H1 (cell line): Measurements from ENCODE around the gene MYBPH. TPM values are rescaled to one million over a fixed set of nuclear protein-coding genes. Genes with fewer than 3 reads are reported as not detected.

Experiments
- CTCF ChIA-PET: fragments of 300-600 bp; sonication (Branson Sonifier 250); formaldehyde crosslinking; loops from one replicate; lab custom pipeline; 2021; ENCODE audit not compliant: partially characterized antibody; lab: Charles Lee
- POLR2A ChIA-PET: fragments of 300-600 bp; sonication (Branson Sonifier 250); formaldehyde crosslinking; loops from one replicate; lab custom pipeline; 2021; ENCODE audit warnings: inconsistent platforms; ENCODE audit not compliant: partially characterized antibody; lab: Charles Lee
- DNase-seq, 2 experiments: peaks; one replicate each; pipeline versions ENCODE4 v3.0.0 to v3.0.0-alpha.2; 2010 to 2022; ENCODE audit warnings: low spot score in 2 of 2, low read depth in 1 of 2, mixed read lengths in 1 of 2
- FAIRE-seq: peaks from 2 replicates; lab custom pipeline; 2011; peaks lifted over from hg19 to GRCh38; lab: Jason Lieb, UNC
- H2AFZ ChIP-seq: 2 replicates; pipeline ENCODE4 v1.8.1; 2012; ENCODE audit warnings: low read length, inconsistent platforms
- H2AK5ac ChIP-seq: 2 replicates; pipeline ENCODE4 v1.6.1; 2013; ENCODE audit warnings: low read depth, low read length
- H2BK120ac ChIP-seq: replicated peaks from 2 replicates; pipeline ENCODE3; 2013; ENCODE audit warnings: low read depth, low read length, inconsistent platforms
- H2BK12ac ChIP-seq: 2 replicates; pipeline ENCODE4 v1.6.1; 2013; ENCODE audit warnings: low read depth, low read length
- H2BK15ac ChIP-seq: 2 replicates; pipeline ENCODE4 v1.6.1; 2013; ENCODE audit warnings: low read length
- H2BK20ac ChIP-seq: 2 replicates; pipeline ENCODE4 v1.6.1; 2013; ENCODE audit warnings: low read length
- H2BK5ac ChIP-seq: 2 replicates; pipeline ENCODE4 v1.6.1; 2013; ENCODE audit warnings: low read depth, low read length
- H3K14ac ChIP-seq: 2 replicates; pipeline ENCODE4 v1.6.1; 2013; ENCODE audit warnings: inconsistent platforms; ENCODE audit not compliant: insufficient read length
- H3K18ac ChIP-seq: 2 replicates; pipeline ENCODE4 v1.6.1; 2013; ENCODE audit warnings: low read length; ENCODE audit errors: extremely low read depth
- H3K23ac ChIP-seq: 2 replicates; pipeline ENCODE4 v1.6.1; 2013; ENCODE audit warnings: inconsistent platforms; ENCODE audit not compliant: insufficient read length
- H3K23me2 ChIP-seq: 2 replicates; pipeline ENCODE4 v1.6.1; 2013; ENCODE audit warnings: low read depth, low read length
- H3K27ac ChIP-seq: 2 replicates; pipeline ENCODE4 v1.6.1; 2011; ENCODE audit warnings: low read depth, low read length, inconsistent platforms
- H3K27me3 ChIP-seq, 4 experiments: replicated peaks in 1 of 4; 1 replicate in 1 of 4; 2 replicates in 3 of 4; pipeline versions ENCODE4 v1.6.1 to v1.8.1; 2011 to 2013; ENCODE audit warnings: low read length in 3 of 4, mild to moderate bottlenecking in 3 of 4, inconsistent platforms in 2 of 4, mixed read lengths in 2 of 4, moderate library complexity in 1 of 4; ENCODE audit not compliant: control insufficient read depth in 3 of 4, insufficient read depth in 3 of 4; ENCODE audit errors: extremely low read depth in 1 of 4
- H3K36me3 ChIP-seq, 4 experiments: 2 replicates each; pipeline versions ENCODE4 v1.6.1 to v1.8.1; 2011 to 2013; ENCODE audit warnings: mild to moderate bottlenecking in 4 of 4, low read length in 3 of 4, moderate library complexity in 2 of 4, control low read depth in 1 of 4, inconsistent platforms in 1 of 4; ENCODE audit not compliant: insufficient read depth in 4 of 4, control insufficient read depth in 2 of 4
- H3K4ac ChIP-seq: replicated peaks from 2 replicates; pipeline ENCODE3; 2013; ENCODE audit warnings: low read length, low read depth, mixed read lengths, inconsistent platforms; ENCODE audit not compliant: insufficient read length
- H3K4me1 ChIP-seq, 4 experiments: replicated peaks in 1 of 4; 1 replicate in 1 of 4; 2 replicates in 3 of 4; pipeline versions ENCODE4 v1.6.1 to v1.8.1; 2011 to 2013; ENCODE audit warnings: low read length in 3 of 4, inconsistent platforms in 2 of 4, mixed read lengths in 1 of 4; ENCODE audit not compliant: insufficient read depth in 4 of 4, control insufficient read depth in 3 of 4
- H3K4me2 ChIP-seq, 2 experiments: 2 replicates each; pipeline versions ENCODE4 v1.6.1 to v1.8.1; 2011 to 2013; ENCODE audit warnings: low read depth in 2 of 2, low read length in 2 of 2, control low read depth in 1 of 2, inconsistent platforms in 1 of 2, mild to moderate bottlenecking in 1 of 2; ENCODE audit not compliant: insufficient read depth in 1 of 2
- H3K4me3 ChIP-seq, 4 experiments: fragments of 200-600, 300-600 bp in 1 of 4; sonication (generic), shearing (Covaris generic), sonication (Bioruptor Twin) in 1 of 4; 2 replicates each; pipeline versions ENCODE4 v1.5.1 to v1.8.1; 2011 to 2016; ENCODE audit warnings: low read length in 4 of 4, low read depth in 3 of 4, control low read depth in 2 of 4, inconsistent platforms in 2 of 4, mild to moderate bottlenecking in 2 of 4, mixed read lengths in 1 of 4, moderate library complexity in 1 of 4; ENCODE audit not compliant: insufficient read depth in 2 of 4; ENCODE audit errors: extremely low read depth in 1 of 4
- H3K56ac ChIP-seq: replicated peaks from 2 replicates; pipeline ENCODE3; 2013; ENCODE audit warnings: low read depth, mild to moderate bottlenecking, mixed read lengths, low read length, inconsistent platforms; ENCODE audit not compliant: insufficient read length
- H3K79me1 ChIP-seq: 2 replicates; pipeline ENCODE4 v1.6.1; 2013; ENCODE audit warnings: low read depth, low read length, control low read depth
- H3K79me2 ChIP-seq, 2 experiments: 2 replicates each; pipeline versions ENCODE4 v1.6.1 to v1.8.1; 2012 to 2013; ENCODE audit warnings: low read length in 2 of 2, mild to moderate bottlenecking in 2 of 2, inconsistent platforms in 1 of 2; ENCODE audit not compliant: insufficient read depth in 2 of 2, control insufficient read depth in 1 of 2
- H3K9ac ChIP-seq, 4 experiments: replicated peaks in 1 of 4; 1 replicate in 1 of 4; 2 replicates in 3 of 4; pipeline versions ENCODE4 v1.6.1 to v1.8.1; 2011 to 2013; ENCODE audit warnings: low read depth in 3 of 4, low read length in 3 of 4, control low read depth in 2 of 4, mild to moderate bottlenecking in 2 of 4, moderate library complexity in 2 of 4, inconsistent platforms in 1 of 4; ENCODE audit errors: extremely low read depth in 1 of 4
- H3K9me3 ChIP-seq, 2 experiments: 2 replicates each; pipeline versions ENCODE4 v1.6.1 to v1.8.1; 2012 to 2013; ENCODE audit warnings: mild to moderate bottlenecking in 2 of 2, moderate library complexity in 2 of 2, control low read depth in 1 of 2, inconsistent platforms in 1 of 2, low read depth in 1 of 2, low read length in 1 of 2, mixed read lengths in 1 of 2; ENCODE audit not compliant: insufficient read depth in 2 of 2
- H4K20me1 ChIP-seq, 2 experiments: replicated peaks in 1 of 2; 2 replicates each; pipeline versions ENCODE3 to v1.8.1; 2011 to 2013; ENCODE audit warnings: inconsistent platforms in 2 of 2, low read length in 2 of 2, mild to moderate bottlenecking in 1 of 2; ENCODE audit not compliant: insufficient read depth in 2 of 2, control insufficient read depth in 1 of 2
- H4K5ac ChIP-seq: 2 replicates; pipeline ENCODE4 v1.6.1; 2013; ENCODE audit warnings: low read length, low read depth, mixed read lengths, inconsistent platforms; ENCODE audit not compliant: insufficient read length
- H4K8ac ChIP-seq: 2 replicates; pipeline ENCODE4 v1.8.0; 2013; ENCODE audit warnings: mild to moderate bottlenecking, moderate library complexity, low read length, inconsistent platforms; ENCODE audit not compliant: insufficient read depth; ENCODE audit errors: extremely low read depth
- H4K91ac ChIP-seq: replicated peaks from 2 replicates; pipeline ENCODE3; 2013; ENCODE audit warnings: low read length, mixed read lengths, inconsistent platforms; ENCODE audit not compliant: insufficient read length
- CBX5 ChIP-seq: fragments of 300-800, 300-1000 bp; sonication (generic); IDR thresholded peaks from 2 replicates; pipeline ENCODE4 v1.7.1; 2016; ENCODE audit warnings: antibody characterized with exemption, low read length, low read depth
- CEBPB ChIP-seq: IDR thresholded peaks from 2 replicates; pipeline ENCODE4 v1.6.1; 2012; ENCODE audit warnings: low read depth, low read length
- CTBP2 ChIP-seq: IDR thresholded peaks from 2 replicates; pipeline ENCODE4 v1.7.0; 2011; ENCODE audit warnings: borderline replicate concordance, mild to moderate bottlenecking, moderate library complexity, mixed read lengths, low read length; ENCODE audit not compliant: insufficient read depth, insufficient read length
- KDM1A ChIP-seq: fragments of 200-600, 300-600 bp; sonication (generic); IDR thresholded peaks from 2 replicates; pipeline ENCODE4 v1.7.1; 2016; ENCODE audit warnings: mild to moderate bottlenecking, low read length, borderline replicate concordance
- NANOG ChIP-seq: IDR thresholded peaks from 2 replicates; pipeline ENCODE4 v1.6.1; 2011; ENCODE audit warnings: low read length, low read depth, mild to moderate bottlenecking, inconsistent platforms; ENCODE audit not compliant: insufficient read depth, poor library complexity, severe bottlenecking
- TEAD4 ChIP-seq: IDR thresholded peaks from 2 replicates; pipeline ENCODE4 v1.6.1; 2012; ENCODE audit warnings: low read depth, low read length, inconsistent platforms, mixed read lengths
- USF2 ChIP-seq: IDR thresholded peaks from 2 replicates; pipeline ENCODE4 v1.6.1; 2011; ENCODE audit warnings: low read length, improper control_type of control experiment
- WGBS, 2 experiments: shearing (Covaris generic) in 1 of 2; methylation state at CpG; one replicate each; pipeline versions ENCODE4 v1.1.6 to v1.1.7; 2013 to 2015; ENCODE audit warnings: low lambda C conversion rate in 2 of 2, mixed read lengths in 2 of 2, inconsistent platforms in 1 of 2, low coverage in 1 of 2, missing lambda C conversion rate in 1 of 2; ENCODE audit not compliant: insufficient replicate concordance in 2 of 2, insufficient coverage in 1 of 2, insufficient read length in 1 of 2; ENCODE audit errors: extremely low coverage in 1 of 2, missing lambda C conversion rate in 1 of 2; 5-methylcytosine and 5-hydroxymethylcytosine counted together
- polyA plus RNA-seq, 7 experiments: library from polyadenylated mRNA; depleted of rRNA in 3 of 7; stranded (reverse) in 5 of 7; unstranded in 2 of 7; fragments of >200 nt in 5 of 7; fragments of 200-250 nt in 2 of 7; gene quantifications; 1 replicate in 5 of 7; 2 replicates in 1 of 7; 4 replicates in 1 of 7; pipeline versions ENCODE4 v1.2.1 to v1.2.3, GENCODE V29; 2011 to 2013; ENCODE audit warnings: missing spikeins in 2 of 7, mixed read lengths in 2 of 7
- total RNA-seq: library from RNA; stranded (reverse); fragmentation: NEBNext Ultra II Directional; extraction: Animal tissue kit (Norgen Biotek cat#: 25700); gene quantifications from 2 replicates; pipeline ENCODE4 v1.2.1, GENCODE V29; 2021

The MYBPH gene
- total and polyA plus RNA-seq, 2 of the 8 experiments (the other 6 are each of a cell fraction or from before 2014, with no cell fraction given) = not detected

- Histone ChIP-seq H3K23me2 (no peaks in the 10 kb centered on the region), H4K8ac (no peak overlapping the region), H2BK15ac (peak overlapping the region; percentile 5; the same call in 1 of the 2 replicates), H3K18ac (no peak overlapping the region), H2BK12ac (no peak overlapping the region), H2BK120ac (no peak overlapping the region), H3K14ac (no peak overlapping the region), H3K9ac (no peak overlapping the region), H3K27ac (no peak overlapping the region), H3K4me3 (no peak overlapping the region), H2AFZ (no peak overlapping the region), H2BK5ac (no peak overlapping the region), H3K79me1 (no peaks in the 10 kb centered on the region), H3K27me3 (no peaks in the 10 kb centered on the region), H3K4me2 (no peak overlapping the region), H3K36me3 (no peaks in the 10 kb centered on the region), H3K56ac (no peak overlapping the region), H3K79me2 (no peaks in the 10 kb centered on the region), H3K9me3 (peaks cover 0 to 4% of the 10 kb centered on the region in 2 experiments; a peak in 1 of 4 replicates), H3K4me1 (peaks cover 0 to 13% (median 7%) of the 10 kb centered on the region in 4 experiments; a peak in 4 of 7 replicates), H3K23ac (no peak overlapping the region), H2BK20ac (no peak overlapping the region), H3K4ac (no peak overlapping the region), H2AK5ac (no peak overlapping the region), H4K5ac (no peak overlapping the region), H4K20me1 (peaks cover 0 to 1% of the 10 kb centered on the region in 2 experiments), H4K91ac (no peak overlapping the region)
- no peak for FAIRE-seq
- DNase-seq = no peak
- ChIA-PET CTCF (interaction anchor here (0.6 to 49.1 kb wide), 6 partner anchors 9 to 666 kb away, joined by 3 to 1071 read pairs (median 511); partner anchors contain the start of genes ADORA1 and PPFIA4), POLR2A (no interaction called here)
- TF ChIP-seq TEAD4 = no peak
- no peak for TF ChIP-seq CTBP2
- no peak for TF ChIP-seq KDM1A
- TF ChIP-seq CBX5 = no peak
- no peak for TF ChIP-seq USF2
- no peak for TF ChIP-seq CEBPB
- TF ChIP-seq NANOG = no peak
- 93% methylated on average over 3 of the region's 3 CpGs; no CpG with 5 or more reads in 1 of the 2 experiments for WGBS, 2 experiments
Observed at GRCh38 chr1:203138066-203138465, 37.6 kb downstream of the MYBPH start.
